ENCODE data around the gene KRTAP13-3.

Gene KRTAP13-3

DNA sequence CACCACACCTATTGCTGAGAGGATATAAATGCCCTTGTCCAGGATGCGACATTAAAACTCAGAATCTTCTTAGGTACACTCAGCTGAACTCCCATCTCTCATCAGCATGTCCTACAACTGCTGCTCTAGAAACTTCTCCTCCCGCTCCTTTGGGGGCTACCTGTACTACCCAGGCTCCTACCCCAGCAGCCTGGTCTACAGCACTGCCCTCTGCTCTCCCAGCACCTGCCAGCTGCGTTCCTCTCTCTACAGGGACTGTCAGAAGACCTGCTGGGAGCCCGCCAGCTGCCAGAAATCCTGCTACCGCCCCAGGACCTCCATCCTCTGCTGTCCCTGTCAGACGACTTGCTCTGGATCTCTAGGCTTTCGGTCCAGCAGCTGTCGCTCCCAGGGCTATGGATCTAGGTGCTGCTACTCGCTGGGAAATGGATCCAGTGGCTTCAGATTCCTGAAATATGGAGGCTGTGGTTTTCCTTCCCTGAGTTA lies 4.5 kb upstream of the KRTAP13-3 start, which contains the start of gene KRTAP13-4:
Gene KRTAP13-4 (plus strand): TSS at position 51 of the 486 bp plus-strand sequence. CDS start 56 bp downstream, at position 107.
- H3K4me3 ChIP-seq (ENCODE audit: extremely low read depth, insufficient read depth, low read length, poor library complexity, severe bottlenecking): no peak within 1 kb of the TSS
- WGBS, 2 experiments (ENCODE audit: insufficient coverage in 2 of 2): 79 to 81% methylated on average over 8 to 9 of the region's 9 CpGs
- H3K36me3 ChIP-seq (ENCODE audit: control insufficient read depth, insufficient read depth, low read length): no peaks in the 10 kb centered on the region
- no peaks in the 10 kb centered on the region for H3K4me1 ChIP-seq (ENCODE audit: control insufficient read depth, insufficient read depth, low read length, poor library complexity, severe bottlenecking)
- H3K9me3 ChIP-seq (ENCODE audit: control insufficient read depth, low read length): no peaks in the 10 kb centered on the region
- no peak within 1 kb of the TSS for H3K27ac ChIP-seq (ENCODE audit: low read depth, low read length, severe bottlenecking)

DNA sequence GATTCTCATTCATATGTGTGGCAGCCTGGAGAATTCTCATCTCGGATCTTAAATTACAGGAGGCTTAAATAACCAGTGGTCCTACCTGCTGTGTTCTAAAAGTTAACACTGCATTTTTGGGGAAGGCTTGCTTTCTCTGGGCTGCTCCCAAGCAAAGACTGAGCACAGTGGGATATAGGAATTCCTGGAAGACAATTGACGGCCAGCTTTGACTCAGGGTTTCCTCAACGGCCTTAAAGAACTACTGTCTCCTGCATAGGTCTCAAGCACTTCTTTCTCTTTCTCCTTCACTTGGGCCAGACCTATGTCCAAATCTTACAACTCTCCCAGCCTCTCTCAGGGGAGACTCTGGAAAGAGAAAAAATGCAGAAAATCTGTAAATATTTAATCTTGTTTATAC lies 1.0 kb upstream of the KRTAP13-3 start:
- WGBS, 2 experiments (ENCODE audit: insufficient coverage in 2 of 2): 0 to 67% methylated on average over 1 of the region's 3 CpGs

DNA sequence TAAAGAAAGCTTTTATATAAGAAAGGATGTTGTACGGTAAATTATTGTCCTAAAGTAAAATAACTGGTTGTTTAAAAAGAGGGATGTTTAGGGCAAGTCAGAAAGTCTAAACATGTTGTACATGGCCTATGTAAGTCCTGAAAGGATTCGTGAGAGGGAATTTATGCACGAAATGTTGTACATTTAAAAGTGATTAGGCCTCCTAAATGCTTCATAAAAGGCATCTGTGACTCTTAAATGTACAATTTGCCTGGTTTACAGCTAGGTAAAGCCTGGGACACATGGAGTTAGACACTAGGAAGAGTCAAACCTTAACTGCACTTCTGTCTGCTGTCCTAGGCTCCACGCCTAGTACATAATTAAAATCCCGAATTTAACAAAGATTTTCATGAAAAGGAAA lies 9.7 kb downstream of the KRTAP13-3 start:
- Histone ChIP-seq H3K4me3 (ENCODE audit: extremely low read depth, insufficient read depth, low read length, poor library complexity, severe bottlenecking) (no peak overlapping the region), H3K27ac (ENCODE audit: low read depth, low read length, severe bottlenecking) (no peak overlapping the region), H3K36me3 (ENCODE audit: control insufficient read depth, insufficient read depth, low read length) (no peaks in the 10 kb centered on the region), H3K9me3 (ENCODE audit: control insufficient read depth, low read length) (no peaks in the 10 kb centered on the region), H3K4me1 (ENCODE audit: control insufficient read depth, insufficient read depth, low read length, poor library complexity, severe bottlenecking) (no peaks in the 10 kb centered on the region)
- WGBS, 2 experiments (ENCODE audit: insufficient coverage in 2 of 2): 85 to 100% methylated on average over 3 of the region's 5 CpGs

More for the DNA sequence above, 1.0 kb upstream of the KRTAP13-3 start:
- no peaks in the 10 kb centered on the region for H3K4me1 ChIP-seq (ENCODE audit: control insufficient read depth, insufficient read depth, low read length, poor library complexity, severe bottlenecking)
- no peaks in the 10 kb centered on the region for H3K36me3 ChIP-seq (ENCODE audit: control insufficient read depth, insufficient read depth, low read length)
- H3K4me3 ChIP-seq (ENCODE audit: extremely low read depth, insufficient read depth, low read length, poor library complexity, severe bottlenecking): no peak overlapping the region
- no peak overlapping the region for H3K27ac ChIP-seq (ENCODE audit: low read depth, low read length, severe bottlenecking)
- no peaks in the 10 kb centered on the region for H3K9me3 ChIP-seq (ENCODE audit: control insufficient read depth, low read length)

DNA sequence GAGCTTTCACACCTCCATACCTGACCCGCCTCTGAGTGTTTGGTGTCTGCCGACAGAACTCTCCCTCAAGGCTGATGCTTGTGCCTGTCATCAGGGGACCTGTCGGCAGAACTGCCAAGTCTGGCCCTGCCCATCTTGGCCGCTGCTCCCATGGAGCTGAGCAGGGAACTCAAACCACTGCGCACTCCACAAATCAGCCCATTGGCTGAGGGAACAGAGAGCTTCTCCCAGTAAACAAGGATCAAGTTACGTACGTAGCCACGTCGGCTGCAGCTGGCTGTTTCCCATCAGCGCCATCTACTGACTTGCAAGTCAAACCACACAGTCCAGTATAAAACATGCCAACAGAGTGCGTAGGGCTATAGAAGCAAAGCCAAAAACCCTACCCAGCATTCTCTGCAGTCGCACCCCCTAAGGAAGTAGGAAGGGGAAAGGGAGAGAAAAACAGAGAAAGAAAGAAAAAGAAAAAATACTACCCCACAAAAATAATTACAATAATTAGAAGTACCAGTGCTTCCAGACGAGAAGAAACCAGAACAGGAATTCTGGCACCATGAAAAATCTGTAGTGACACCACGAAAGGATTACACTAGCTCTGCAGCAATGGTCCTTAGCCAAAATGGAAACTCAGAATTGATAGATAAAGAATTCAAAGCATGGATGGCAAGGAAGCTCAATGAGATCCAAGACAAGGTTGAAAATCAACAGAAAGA lies 16.8 kb downstream of the KRTAP13-3 start:
- WGBS, 2 experiments (ENCODE audit: insufficient coverage in 2 of 2): 23 to 26% methylated on average over 11 of the region's 14 CpGs
- no peaks in the 10 kb centered on the region for H3K4me1 ChIP-seq (ENCODE audit: control insufficient read depth, insufficient read depth, low read length, poor library complexity, severe bottlenecking)
- H3K36me3 ChIP-seq (ENCODE audit: control insufficient read depth, insufficient read depth, low read length): no peaks in the 10 kb centered on the region
- peaks cover 4% of the 10 kb centered on the region for H3K9me3 ChIP-seq (ENCODE audit: control insufficient read depth, low read length)
- no peak overlapping the region for H3K4me3 ChIP-seq (ENCODE audit: extremely low read depth, insufficient read depth, low read length, poor library complexity, severe bottlenecking)
- H3K27ac ChIP-seq (ENCODE audit: low read depth, low read length, severe bottlenecking): no peak overlapping the region

DNA sequence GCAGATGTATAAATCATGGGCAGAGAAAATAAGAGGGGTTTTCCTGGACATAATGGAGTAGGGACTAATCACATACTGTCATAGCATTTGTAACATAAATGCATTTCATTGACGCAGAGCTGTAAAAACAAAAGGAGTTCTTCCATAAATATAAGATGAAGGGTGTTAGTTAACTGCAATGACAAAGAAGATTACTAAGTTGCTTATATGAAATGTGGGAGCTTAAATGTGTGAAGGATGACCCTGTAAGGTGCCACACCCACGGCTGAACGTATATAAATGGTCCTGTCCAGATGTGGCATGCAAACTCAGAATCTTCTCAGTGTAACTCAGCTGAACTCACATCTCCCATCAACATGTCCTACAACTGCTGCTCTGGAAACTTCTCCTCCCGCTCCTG lies 30.0 kb downstream of the KRTAP13-3 start, which contains the start of gene KRTAP13-1:
Gene KRTAP13-1 (plus strand): TSS at position 301 of the 400 bp plus-strand sequence. CDS start 56 bp downstream, at position 357.
- 79 to 92% methylated on average over 3 of the region's 4 CpGs for WGBS, 2 experiments (ENCODE audit: insufficient coverage in 2 of 2)
- Histone ChIP-seq H3K36me3 (ENCODE audit: control insufficient read depth, insufficient read depth, low read length) (no peaks in the 10 kb centered on the region), H3K27ac (ENCODE audit: low read depth, low read length, severe bottlenecking) (no peak within 1 kb of the TSS), H3K4me3 (ENCODE audit: extremely low read depth, insufficient read depth, low read length, poor library complexity, severe bottlenecking) (no peak within 1 kb of the TSS), H3K9me3 (ENCODE audit: control insufficient read depth, low read length) (peaks cover 2% of the 10 kb centered on the region), H3K4me1 (ENCODE audit: control insufficient read depth, insufficient read depth, low read length, poor library complexity, severe bottlenecking) (no peaks in the 10 kb centered on the region)

DNA sequence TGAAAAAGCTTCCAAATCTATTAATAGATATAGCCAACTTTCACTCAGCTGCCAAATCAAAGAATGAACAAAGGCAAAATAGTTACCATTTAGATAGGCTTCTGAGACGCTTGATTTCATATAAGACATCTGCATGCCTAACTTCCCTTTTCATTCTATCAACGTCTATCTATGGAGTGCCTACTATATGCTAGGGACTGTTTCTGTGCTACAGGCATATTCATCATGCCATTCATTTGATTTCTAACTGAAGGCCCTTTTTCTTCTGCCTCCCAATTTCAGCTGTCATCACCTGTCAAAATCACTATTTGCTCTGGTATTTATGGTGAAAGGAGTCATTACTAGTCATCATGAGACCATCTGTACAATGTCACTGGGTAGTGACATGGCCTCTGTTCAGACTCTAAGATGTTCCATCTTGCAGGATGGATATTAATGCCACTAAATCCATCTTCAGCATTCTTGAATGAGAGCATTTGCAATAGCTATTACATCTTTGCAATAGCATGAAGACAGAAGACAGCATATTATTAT lies 34.2 kb downstream of the KRTAP13-3 start:
- 67 to 88% methylated on average over 1 to 2 of the region's 2 CpGs for WGBS, 2 experiments (ENCODE audit: insufficient coverage in 2 of 2)
- Histone ChIP-seq H3K9me3 (ENCODE audit: control insufficient read depth, low read length) (peaks cover 7% of the 10 kb centered on the region), H3K27ac (ENCODE audit: low read depth, low read length, severe bottlenecking) (no peak overlapping the region)

DNA sequence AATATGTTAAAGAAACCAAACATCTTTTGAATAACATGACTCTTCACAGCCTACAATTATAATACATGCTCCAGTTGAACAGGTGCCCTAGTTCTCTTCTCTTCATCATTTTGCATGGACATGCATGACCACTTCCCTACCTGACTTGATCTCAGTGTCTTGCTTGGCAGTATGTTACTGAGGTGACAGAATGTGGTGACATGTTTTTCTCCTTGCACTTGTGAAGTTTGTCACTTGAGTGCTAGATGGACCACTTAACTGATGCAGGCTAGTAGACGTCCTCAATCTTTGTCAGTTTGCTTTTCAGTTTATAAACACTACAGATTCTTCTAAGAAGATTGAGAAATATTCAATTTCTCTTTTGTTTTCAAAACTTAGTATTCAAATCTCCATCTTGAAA lies 43.5 kb downstream of the KRTAP13-3 start:
- Histone ChIP-seq H3K27ac (ENCODE audit: low read depth, low read length, severe bottlenecking) (no peak overlapping the region), H3K9me3 (ENCODE audit: control insufficient read depth, low read length) (no peaks in the 10 kb centered on the region), H3K36me3 (ENCODE audit: control insufficient read depth, insufficient read depth, low read length) (no peaks in the 10 kb centered on the region), H3K4me3 (ENCODE audit: extremely low read depth, insufficient read depth, low read length, poor library complexity, severe bottlenecking) (no peak overlapping the region), H3K4me1 (ENCODE audit: control insufficient read depth, insufficient read depth, low read length, poor library complexity, severe bottlenecking) (no peaks in the 10 kb centered on the region)
- no CpG with 5 or more reads among the region's 1 CpG for whole genome bisulfite sequencing, 2 experiments (ENCODE audit: insufficient coverage in 2 of 2)

More for the DNA sequence above, 34.2 kb downstream of the KRTAP13-3 start:
- Histone ChIP-seq H3K36me3 (ENCODE audit: control insufficient read depth, insufficient read depth, low read length) (no peaks in the 10 kb centered on the region), H3K4me3 (ENCODE audit: extremely low read depth, insufficient read depth, low read length, poor library complexity, severe bottlenecking) (no peak overlapping the region), H3K4me1 (ENCODE audit: control insufficient read depth, insufficient read depth, low read length, poor library complexity, severe bottlenecking) (no peaks in the 10 kb centered on the region)
